Endothelial cell of umbilical vein (primary cell): Measurements from ENCODE around the gene ZMAT3. TPM values are rescaled to one million over a fixed set of nuclear protein-coding genes. Genes with fewer than 3 reads are reported as not detected.

ENCODE experiments used
- BruUV-seq: library from RNA; stranded (reverse); fragments of 400-500 nt; replicated peaks from 2 replicates; lab custom pipeline; 2021; lab: Mats Ljungman, UMichigan
- CTCF ChIA-PET: fragments of 300-600, 350-600 bp; sonication (Branson Sonifier 250); formaldehyde crosslinking; loops from one replicate; lab custom pipeline; 2021; ENCODE audit warnings: antibody characterized with exemption, inconsistent platforms; lab: Charles Lee
- POLR2A ChIA-PET: fragments of 300-600, 350-600 bp; sonication (Branson Sonifier 250); formaldehyde crosslinking; loops from one replicate; lab custom pipeline; 2021; ENCODE audit warnings: antibody characterized with exemption, inconsistent platforms; lab: Charles Lee
- DNase-seq: peaks from one replicate; pipeline ENCODE4 v3.0.0-alpha.2; 2011; ENCODE audit warnings: low read depth, low spot score
- FAIRE-seq: peaks from 2 replicates; lab custom pipeline; 2011; peaks lifted over from hg19 to GRCh38; lab: Jason Lieb, UNC
- H2AFZ ChIP-seq: 2 replicates; pipeline ENCODE4 v1.6.0; 2012; ENCODE audit warnings: low read depth, low read length, control low read depth, inconsistent platforms
- H3K27ac ChIP-seq: 2 replicates; pipeline ENCODE4 v1.5.1; 2011; ENCODE audit warnings: low read depth, mild to moderate bottlenecking, control low read depth, low read length, moderate library complexity; ENCODE audit not compliant: insufficient read depth
- H3K27me3 ChIP-seq, 2 experiments: 2 replicates each; pipeline versions ENCODE4 v1.6.0 to v1.6.1; 2011; ENCODE audit warnings: low read length in 2 of 2, mixed read lengths in 1 of 2; ENCODE audit not compliant: control insufficient read depth in 2 of 2, insufficient read depth in 2 of 2
- H3K36me3 ChIP-seq, 2 experiments: 2 replicates in 1 of 2; 3 replicates in 1 of 2; pipeline ENCODE4 v1.5.1; 2011; ENCODE audit warnings: low read length in 2 of 2, mild to moderate bottlenecking in 1 of 2, moderate library complexity in 1 of 2; ENCODE audit not compliant: control insufficient read depth in 2 of 2, insufficient read depth in 2 of 2; ENCODE audit errors: extremely low read depth in 1 of 2
- H3K4me1 ChIP-seq: 3 replicates; pipeline ENCODE4 v1.5.1; 2011; ENCODE audit warnings: mild to moderate bottlenecking, low read length; ENCODE audit not compliant: control insufficient read depth, insufficient read depth; ENCODE audit errors: extremely low read depth
- H3K4me2 ChIP-seq: 2 replicates; pipeline ENCODE4 v1.6.1; 2011; ENCODE audit warnings: low read length, control low read depth, mixed read lengths; ENCODE audit not compliant: insufficient read depth
- H3K4me3 ChIP-seq, 3 experiments: fragments of 200-600 bp in 1 of 3; sonication (generic), shearing (Covaris generic) in 1 of 3; replicated peaks in 1 of 3; 2 replicates each; pipeline ENCODE4 v1.5.1; 2011 to 2016; ENCODE audit warnings: control low read depth in 3 of 3, low read length in 3 of 3, mild to moderate bottlenecking in 2 of 3, inconsistent platforms in 1 of 3, low read depth in 1 of 3, moderate library complexity in 1 of 3; ENCODE audit not compliant: insufficient read depth in 1 of 3
- H3K79me2 ChIP-seq: 2 replicates; pipeline ENCODE4 v1.6.0; 2012; ENCODE audit warnings: low read length, inconsistent platforms; ENCODE audit not compliant: control insufficient read depth, insufficient read depth
- H3K9ac ChIP-seq: replicated peaks from 2 replicates; pipeline ENCODE3; 2011; ENCODE audit warnings: low read length, control low read depth; ENCODE audit not compliant: insufficient read depth; ENCODE audit errors: extremely low read depth
- H3K9me1 ChIP-seq: replicated peaks from 3 replicates; pipeline ENCODE4 v1.6.0; 2011; ENCODE audit warnings: mild to moderate bottlenecking, low read length; ENCODE audit not compliant: control insufficient read depth, insufficient read depth; ENCODE audit errors: extremely low read depth
- H3K9me3 ChIP-seq: replicated peaks from 2 replicates; pipeline ENCODE4 v1.5.1; 2012; ENCODE audit warnings: low read length, inconsistent platforms; ENCODE audit not compliant: control insufficient read depth, insufficient read depth
- H4K20me1 ChIP-seq: replicated peaks from 2 replicates; pipeline ENCODE3; 2011; ENCODE audit warnings: mild to moderate bottlenecking, low read length; ENCODE audit not compliant: control insufficient read depth, insufficient read depth; ENCODE audit errors: extremely low read depth
- EZH2 ChIP-seq: IDR thresholded peaks from 2 replicates; pipeline ENCODE4 v1.6.1; 2012; ENCODE audit warnings: borderline replicate concordance, low read depth, mild to moderate bottlenecking, moderate library complexity, low read length, inconsistent platforms; ENCODE audit not compliant: severe bottlenecking
- FOS ChIP-seq: IDR thresholded peaks from 2 replicates; pipeline ENCODE4 v1.6.1; 2011; ENCODE audit warnings: mild to moderate bottlenecking, low read length, moderate library complexity, borderline replicate concordance; ENCODE audit not compliant: insufficient read depth
- GATA2 ChIP-seq: IDR thresholded peaks from 2 replicates; pipeline ENCODE4 v1.7.0; 2011; ENCODE audit warnings: low read depth, mild to moderate bottlenecking, moderate library complexity, mixed read lengths, low read length; ENCODE audit not compliant: insufficient read length, insufficient read depth
- JUN ChIP-seq: IDR thresholded peaks from 2 replicates; pipeline ENCODE4 v1.6.1; 2011; ENCODE audit warnings: borderline replicate concordance, low read depth; ENCODE audit not compliant: insufficient read length, insufficient read depth
- MYC ChIP-seq: IDR thresholded peaks from one replicate; pipeline ENCODE4 v1.6.1; 2011; ENCODE audit warnings: mild to moderate bottlenecking, low read depth, low read length
- POLR2A ChIP-seq: IDR thresholded peaks from 2 replicates; pipeline ENCODE4 v1.6.1; 2012; ENCODE audit warnings: low read depth, mild to moderate bottlenecking, control low read depth, low read length
- POLR2AphosphoS5 ChIP-seq: IDR thresholded peaks from 2 replicates; pipeline ENCODE4 v1.6.1; 2012; ENCODE audit warnings: low read depth, mild to moderate bottlenecking, control low read depth, low read length, moderate library complexity; ENCODE audit not compliant: insufficient read depth
- dilution Hi-C: fragments of 300-500 bp; cut with MboI; formaldehyde crosslinking; loops from one replicate; pipeline ENCODE4 v1.15.0; 2019; ENCODE audit warnings: low sequenced_read_pairs; ENCODE audit not compliant: extremely low pct_ligation_motif_present
- intact Hi-C: fragments of 100-400 bp; cut with micrococcal nuclease; formaldehyde crosslinking; loops from one replicate; pipeline ENCODE4 v1.10.0; 2022
- polyA plus RNA-seq, 4 experiments: library from polyadenylated mRNA; depleted of rRNA in 3 of 4; stranded (reverse) in 3 of 4; unstranded in 1 of 4; fragments of >200 nt; gene quantifications; 2 replicates each; pipeline versions ENCODE4 v1.2.1 to v1.2.3, GENCODE V29; 2011 to 2012; ENCODE audit warnings: missing spikeins in 1 of 4
- total RNA-seq: library from RNA; stranded (reverse); gene quantifications from 2 replicates; pipeline ENCODE4 v1.2.3, GENCODE V29; 2021
- TF ChIP-seq, protein P1 (sequence below): IDR thresholded peaks from 2 replicates; pipeline ENCODE4 v1.6.1; 2011; ENCODE audit not compliant: insufficient read depth, insufficient read length
- TF ChIP-seq, protein P2 (sequence below), 2 donors: IDR thresholded peaks; 1 replicate in 1 of 2; 2 replicates in 1 of 2; pipeline ENCODE4 v1.5.1; 2011; ENCODE audit warnings: low read length in 2 of 2, mild to moderate bottlenecking in 2 of 2, moderate library complexity in 2 of 2, control low read depth in 1 of 2, inconsistent platforms in 1 of 2, low read depth in 1 of 2; ENCODE audit not compliant: insufficient read depth in 1 of 2; ENCODE audit errors: extremely low read depth in 1 of 2

ZMAT3 gene
- total and polyA plus RNA-seq, 2 donors (not counting 3 experiments of a cell fraction or from before 2014, with no cell fraction given), result 13.2 to 33.1 TPM

GRCh38 chr3:179028408-179028807, 43.2 kb downstream of the ZMAT3 start:
- ChIA-PET CTCF (interaction anchor here (1.0 to 1.9 kb wide), 3 partner anchors 13 to 287 kb away, joined by 3 to 8 read pairs (median 4); no protein-coding TSS in a partner anchor), POLR2A (no interaction called here)
- peaks cover 6% of the 10 kb centered on the region for H3K79me2 ChIP-seq
- no peak overlapping the region for H3K27ac ChIP-seq
- intact Hi-C loops (no loop called here), dilution Hi-C loops (no loop called here)
- H4K20me1 ChIP-seq, result peaks cover 2% of the 10 kb centered on the region
- no peak overlapping the region for H3K4me2 ChIP-seq
- no peaks in the 10 kb centered on the region for H3K9me3 ChIP-seq
- H3K4me1 ChIP-seq, result no peaks in the 10 kb centered on the region
- DNase-seq (no peak), FAIRE-seq (no peak)
- no peak overlapping the region for H3K9ac ChIP-seq
- H3K4me3 ChIP-seq, result no peak overlapping the region
- TF ChIP-seq POLR2AphosphoS5 (no peak), FOS (no peak), MYC (no peak), POLR2A (no peak), GATA2 (no peak), EZH2 (no peak), JUN (no peak)
- TF ChIP-seq, protein P1, sequence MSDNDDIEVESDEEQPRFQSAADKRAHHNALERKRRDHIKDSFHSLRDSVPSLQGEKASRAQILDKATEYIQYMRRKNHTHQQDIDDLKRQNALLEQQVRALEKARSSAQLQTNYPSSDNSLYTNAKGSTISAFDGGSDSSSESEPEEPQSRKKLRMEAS, result no peak
- TF ChIP-seq, protein P2, sequence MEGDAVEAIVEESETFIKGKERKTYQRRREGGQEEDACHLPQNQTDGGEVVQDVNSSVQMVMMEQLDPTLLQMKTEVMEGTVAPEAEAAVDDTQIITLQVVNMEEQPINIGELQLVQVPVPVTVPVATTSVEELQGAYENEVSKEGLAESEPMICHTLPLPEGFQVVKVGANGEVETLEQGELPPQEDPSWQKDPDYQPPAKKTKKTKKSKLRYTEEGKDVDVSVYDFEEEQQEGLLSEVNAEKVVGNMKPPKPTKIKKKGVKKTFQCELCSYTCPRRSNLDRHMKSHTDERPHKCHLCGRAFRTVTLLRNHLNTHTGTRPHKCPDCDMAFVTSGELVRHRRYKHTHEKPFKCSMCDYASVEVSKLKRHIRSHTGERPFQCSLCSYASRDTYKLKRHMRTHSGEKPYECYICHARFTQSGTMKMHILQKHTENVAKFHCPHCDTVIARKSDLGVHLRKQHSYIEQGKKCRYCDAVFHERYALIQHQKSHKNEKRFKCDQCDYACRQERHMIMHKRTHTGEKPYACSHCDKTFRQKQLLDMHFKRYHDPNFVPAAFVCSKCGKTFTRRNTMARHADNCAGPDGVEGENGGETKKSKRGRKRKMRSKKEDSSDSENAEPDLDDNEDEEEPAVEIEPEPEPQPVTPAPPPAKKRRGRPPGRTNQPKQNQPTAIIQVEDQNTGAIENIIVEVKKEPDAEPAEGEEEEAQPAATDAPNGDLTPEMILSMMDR (IDR thresholded peaks at IDR 0.05; ENCODE audit: extremely low read depth in 1 of 2, insufficient read depth in 1 of 2, low read depth in 1 of 2, low read length in 2 of 2), result no peak
- no TSS peak for BruUV-seq
- no peaks in the 10 kb centered on the region for H3K36me3 ChIP-seq
- H3K9me1 ChIP-seq, result no peaks in the 10 kb centered on the region
- no peak overlapping the region for H2AFZ ChIP-seq
- no peaks in the 10 kb centered on the region for H3K27me3 ChIP-seq
